Stimulated activated naive CD8-positive, alpha-beta T cell treated with anti-CD3 and anti-CD28 coated beads, Interleukin-15, Interleukin-2, amounts not matched to agents 100 ng/mL and 50 ng/mL, for 24 hours (primary cell): ENCODE measurements around the gene MYMX.

Experiments
- H3K27ac Mint-ChIP-seq: one replicate; pipeline ENCODE4 v1.8.0; 2021; ENCODE audit warnings: mild to moderate bottlenecking, mixed read lengths
- H3K27me3 Mint-ChIP-seq: one replicate; pipeline ENCODE4 v1.8.0; 2021; ENCODE audit warnings: mixed read lengths
- H3K36me3 Mint-ChIP-seq: one replicate; pipeline ENCODE4 v1.8.0; 2021; ENCODE audit warnings: low read depth, mixed read lengths
- H3K4me1 Mint-ChIP-seq: one replicate; pipeline ENCODE4 v1.8.0; 2021; ENCODE audit warnings: low read depth, mixed read lengths
- H3K4me3 Mint-ChIP-seq: one replicate; pipeline ENCODE4 v1.8.0; 2021; ENCODE audit warnings: mild to moderate bottlenecking, mixed read lengths
- H3K9me3 Mint-ChIP-seq: one replicate; pipeline ENCODE4 v1.8.0; 2021; ENCODE audit warnings: mixed read lengths

The MYMX gene

DNA sequence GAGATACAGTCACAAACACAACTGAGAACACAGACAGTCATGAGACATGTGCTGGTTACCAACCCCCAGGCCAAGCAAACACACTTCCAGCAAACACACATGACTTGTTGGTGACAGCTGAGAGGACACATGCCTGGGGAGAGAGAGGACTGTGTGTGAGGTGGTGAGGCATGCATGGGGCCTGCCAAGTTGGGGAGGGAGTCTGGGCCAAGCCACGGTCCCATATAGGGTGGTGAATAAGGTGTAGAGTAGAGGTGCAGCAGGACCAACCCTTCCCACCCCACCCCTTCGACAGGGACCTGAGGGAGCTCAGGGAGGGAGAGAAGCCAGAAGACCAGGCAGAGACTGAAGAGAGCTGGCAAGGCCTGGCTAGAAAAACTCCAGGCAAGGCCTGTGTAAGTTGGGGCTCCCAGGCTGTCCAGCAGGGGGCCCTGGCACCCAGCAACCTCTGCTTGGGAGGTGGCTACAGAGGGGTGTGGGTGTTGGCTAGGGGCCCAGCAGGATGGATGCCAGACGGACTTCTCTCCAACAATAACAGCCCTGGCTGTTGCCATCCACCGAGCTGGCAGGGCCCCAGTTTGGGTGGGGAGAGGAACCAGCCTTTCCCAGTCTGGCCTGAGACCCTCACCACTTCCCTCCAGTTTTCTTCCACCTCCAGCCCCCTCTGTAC is 4.7 kb downstream of the MYMX start:
- no peaks in the 10 kb centered on the region for H3K27me3 Mint-ChIP-seq
- H3K9me3 Mint-ChIP-seq = no peaks in the 10 kb centered on the region
- H3K36me3 Mint-ChIP-seq = peaks cover 11% of the 10 kb centered on the region
- no peak overlapping the region for H3K4me3 Mint-ChIP-seq
- peaks cover 55% of the 10 kb centered on the region for H3K4me1 Mint-ChIP-seq
- peak overlapping the region; percentile 46 for H3K27ac Mint-ChIP-seq

DNA sequence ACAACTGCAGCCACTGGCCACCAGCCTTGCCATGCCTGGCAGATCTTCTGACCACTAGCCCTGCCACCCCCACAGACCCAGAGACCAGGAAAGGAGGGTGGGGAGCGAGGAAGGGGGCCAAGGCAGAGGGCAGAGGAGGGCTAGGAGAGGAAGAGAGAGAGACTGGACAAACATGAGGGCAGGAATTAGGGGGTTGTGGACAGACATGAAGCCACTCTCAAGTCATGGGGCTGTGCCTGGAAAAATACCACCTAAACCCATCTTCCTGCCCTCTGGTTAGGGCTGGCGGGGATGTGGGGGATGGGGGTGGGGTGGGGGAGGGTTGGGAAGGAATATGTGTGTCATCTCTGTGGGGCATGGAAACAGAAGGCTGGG is 5.2 kb downstream of the MYMX start:
- H3K27me3 Mint-ChIP-seq = no peaks in the 10 kb centered on the region
- no peaks in the 10 kb centered on the region for H3K9me3 Mint-ChIP-seq
- peaks cover 55% of the 10 kb centered on the region for H3K4me1 Mint-ChIP-seq
- peaks cover 11% of the 10 kb centered on the region for H3K36me3 Mint-ChIP-seq
- peak overlapping the region; percentile 40 for H3K27ac Mint-ChIP-seq
- no peak overlapping the region for H3K4me3 Mint-ChIP-seq

DNA sequence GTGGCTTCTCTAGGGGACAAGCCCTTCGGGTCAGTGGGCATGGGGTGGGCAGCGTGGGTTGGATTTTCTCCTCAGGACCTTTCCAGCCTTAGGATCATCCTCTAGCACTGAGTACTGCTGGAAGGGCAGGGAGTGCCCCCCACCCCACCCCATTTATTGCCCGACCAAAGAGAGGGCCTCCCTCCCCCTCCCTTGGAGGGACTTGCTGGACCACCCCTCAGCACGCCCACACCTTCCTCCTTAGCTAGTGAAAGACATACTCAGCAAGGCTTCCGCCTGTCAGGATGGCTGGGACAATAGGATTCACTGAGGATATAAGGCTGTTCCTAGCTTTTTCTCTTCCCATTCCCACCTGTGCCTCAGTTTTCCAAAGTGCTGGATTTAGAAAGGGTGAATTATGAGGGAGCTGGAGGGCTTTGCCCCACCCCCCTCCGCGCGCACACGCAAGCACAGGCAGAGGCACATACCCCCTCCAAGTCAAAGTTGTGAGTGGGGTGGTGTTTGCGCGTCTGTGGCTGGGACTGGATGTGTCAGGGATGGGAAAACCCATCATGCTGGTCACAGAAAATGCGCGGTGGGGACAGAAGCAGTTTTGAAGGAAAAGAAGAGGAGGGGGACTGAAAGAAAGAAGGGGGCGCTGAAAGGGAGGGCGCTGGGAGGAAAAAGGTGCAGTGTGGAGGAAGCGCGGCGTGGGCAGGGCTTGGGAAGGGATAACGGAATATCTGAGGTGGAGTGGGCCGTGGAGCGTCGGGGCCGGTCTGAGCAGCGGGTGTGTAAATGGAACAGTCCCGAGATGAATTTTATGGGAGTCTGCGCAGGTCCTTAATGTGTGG is 6.0 kb downstream of the MYMX start:
- Mint-ChIP-seq H3K27ac (peak overlapping the region; percentile 94), H3K27me3 (no peaks in the 10 kb centered on the region), H3K9me3 (no peaks in the 10 kb centered on the region), H3K36me3 (peaks cover 14% of the 10 kb centered on the region), H3K4me1 (peaks cover 55% of the 10 kb centered on the region), H3K4me3 (peak overlapping the region; percentile 92)

DNA sequence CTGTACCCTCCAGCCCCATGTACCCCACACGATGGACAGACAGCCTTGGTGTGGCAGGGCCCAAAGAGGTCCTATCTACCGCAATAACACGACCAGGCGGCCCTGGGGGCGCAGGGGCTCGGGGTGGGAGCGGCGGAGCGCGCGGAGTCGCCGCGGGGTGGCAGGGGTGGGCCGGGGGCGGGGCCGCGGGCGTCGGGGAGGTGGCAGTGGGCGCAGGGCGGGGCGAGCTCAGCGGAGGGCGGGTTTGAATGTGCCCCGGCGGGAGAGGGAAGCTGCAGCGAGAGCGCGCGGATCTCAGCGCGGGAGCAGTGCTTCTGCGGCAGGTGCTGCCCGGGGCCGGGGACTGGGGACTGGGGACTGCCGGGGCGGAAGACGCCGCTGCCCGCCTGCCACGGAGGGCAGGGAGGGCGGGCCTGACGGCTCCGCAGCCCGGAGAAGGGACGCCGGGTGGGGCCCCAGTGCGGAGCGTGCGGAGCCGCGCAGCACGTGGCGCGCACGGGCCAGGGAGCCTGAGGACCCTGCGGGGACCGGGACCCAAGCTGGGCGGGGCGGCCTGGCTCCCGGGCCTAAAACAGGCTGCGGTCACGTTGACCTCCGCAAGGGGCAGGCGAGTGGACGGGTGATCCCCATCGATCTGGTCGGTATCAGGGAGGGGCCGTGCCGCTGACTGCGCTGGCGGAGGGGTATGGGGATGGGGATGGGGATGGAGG is 6.7 kb downstream of the MYMX start, which contains the start of gene SLC29A1:
Gene SLC29A1, plus strand, starts transcription at position 277 of the 710 bp plus-strand sequence. CDS start 3,719 bp downstream, outside the sequence.
- Mint-ChIP-seq H3K9me3 (no peaks in the 10 kb centered on the region), H3K36me3 (peaks cover 21% of the 10 kb centered on the region), H3K27ac (peak within 1 kb of the TSS; percentile 94), H3K27me3 (no peaks in the 10 kb centered on the region), H3K4me3 (peak within 1 kb of the TSS; percentile 92), H3K4me1 (peaks cover 50% of the 10 kb centered on the region)

DNA sequence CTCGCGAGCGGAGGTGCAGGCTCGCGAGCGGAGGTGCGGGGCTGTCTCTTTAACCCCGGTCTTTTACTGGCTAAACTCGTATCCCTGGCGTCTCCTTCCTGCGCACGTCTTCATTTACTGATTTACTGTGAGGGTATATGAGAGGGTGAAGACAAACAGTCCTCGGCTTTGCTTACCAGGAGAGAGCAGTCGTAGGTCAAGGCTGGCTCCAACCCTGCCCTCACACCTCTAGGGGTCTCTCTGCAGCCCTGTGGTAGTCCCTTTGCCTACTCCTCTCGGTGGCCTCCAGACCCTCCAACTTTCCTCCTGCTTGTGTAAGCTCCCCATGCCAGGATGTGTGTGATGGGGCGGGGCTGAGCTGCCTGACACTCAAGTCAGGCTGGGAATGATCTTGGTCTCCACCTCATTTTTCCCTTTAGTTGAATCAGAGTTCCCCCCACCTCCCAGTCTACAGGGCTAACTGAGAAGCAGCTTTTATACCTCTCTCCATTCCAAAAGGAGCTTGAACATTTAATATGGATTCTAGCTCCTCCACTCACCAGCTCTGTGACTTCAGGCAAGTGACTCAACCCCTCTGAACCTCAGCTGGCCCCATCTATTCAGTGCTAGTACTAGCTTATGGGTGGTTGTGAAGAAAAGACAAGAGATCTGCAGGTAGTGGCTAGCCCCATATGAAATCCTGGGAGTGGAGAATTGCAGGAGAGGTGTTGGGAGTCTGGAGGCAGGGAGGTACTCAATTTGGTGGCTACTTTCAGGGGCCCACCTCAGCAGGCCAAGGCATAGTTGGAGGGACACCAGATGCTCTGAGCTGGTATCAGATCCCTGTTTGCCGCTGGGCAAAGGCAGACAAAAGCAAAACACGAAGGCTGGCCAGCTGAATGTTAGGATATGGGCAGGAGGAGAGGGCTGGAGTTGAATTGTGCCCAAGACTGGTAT is 7.6 kb downstream of the MYMX start:
- peak overlapping the region; percentile 86 for H3K27ac Mint-ChIP-seq
- peaks cover 44% of the 10 kb centered on the region for H3K4me1 Mint-ChIP-seq
- peak overlapping the region; percentile 92 for H3K4me3 Mint-ChIP-seq
- no peaks in the 10 kb centered on the region for H3K27me3 Mint-ChIP-seq
- H3K36me3 Mint-ChIP-seq = peaks cover 27% of the 10 kb centered on the region
- no peaks in the 10 kb centered on the region for H3K9me3 Mint-ChIP-seq

DNA sequence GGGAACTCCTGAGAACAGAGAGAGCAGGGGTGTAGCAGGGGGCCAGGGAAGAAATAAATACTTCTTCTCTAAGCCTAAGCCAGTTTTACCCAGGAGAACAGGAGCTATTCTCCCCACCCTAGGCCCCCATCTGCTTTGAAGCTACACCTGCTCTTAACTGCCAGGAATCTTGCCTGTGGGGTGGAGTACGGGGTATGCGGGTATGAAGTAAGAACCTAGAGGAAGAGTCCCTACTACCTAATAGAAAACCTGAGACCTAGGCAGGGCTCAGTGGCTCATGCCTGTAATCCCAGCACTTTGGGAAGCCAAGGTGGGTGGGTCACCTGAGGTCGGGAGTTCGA is 8.2 kb downstream of the MYMX start:
- no peaks in the 10 kb centered on the region for H3K27me3 Mint-ChIP-seq
- H3K4me3 Mint-ChIP-seq = peak overlapping the region; percentile 92
- H3K4me1 Mint-ChIP-seq = peaks cover 38% of the 10 kb centered on the region
- H3K9me3 Mint-ChIP-seq = no peaks in the 10 kb centered on the region
- peak overlapping the region; percentile 86 for H3K27ac Mint-ChIP-seq
- H3K36me3 Mint-ChIP-seq = peaks cover 34% of the 10 kb centered on the region

DNA sequence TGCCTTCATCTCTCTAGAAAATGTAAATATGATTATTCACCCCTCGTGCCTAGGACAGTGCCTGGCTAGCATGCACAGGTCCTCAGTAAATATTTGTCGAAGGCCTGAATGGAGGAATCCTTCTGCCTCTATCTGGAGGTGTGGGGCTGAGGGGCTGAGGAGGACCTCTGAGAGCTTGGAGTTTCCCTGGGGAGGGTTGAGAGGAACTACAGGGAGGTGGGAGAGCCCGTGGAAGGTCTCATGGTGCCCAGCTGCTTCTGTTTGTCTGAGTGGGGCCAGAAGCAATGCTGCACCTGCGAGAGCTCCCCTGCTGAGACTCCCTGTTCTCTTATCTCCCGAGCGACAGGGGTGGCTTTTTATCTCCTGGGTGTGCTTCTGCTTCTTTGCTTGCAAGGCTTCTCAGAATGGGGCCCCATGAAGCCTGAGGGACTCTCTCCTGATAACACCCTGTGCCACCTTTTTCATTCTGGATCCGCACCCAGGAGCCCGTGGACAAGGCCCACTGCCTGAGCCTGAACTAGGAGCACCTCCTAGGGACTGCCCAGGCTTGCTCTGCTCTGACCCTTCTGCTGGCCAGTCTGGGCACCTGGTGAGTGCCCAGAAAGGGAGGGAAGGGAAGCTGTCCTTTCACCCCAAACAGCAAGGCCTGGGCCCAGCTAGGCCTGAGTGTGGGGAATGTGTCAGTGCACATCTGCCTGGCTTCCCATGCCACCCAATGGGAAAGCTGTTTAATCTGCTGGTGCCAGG is 9.0 kb downstream of the MYMX start:
- Mint-ChIP-seq H3K36me3 (peaks cover 36% of the 10 kb centered on the region), H3K4me3 (peak overlapping the region; percentile 72), H3K27ac (no peak overlapping the region), H3K4me1 (peaks cover 36% of the 10 kb centered on the region), H3K27me3 (no peaks in the 10 kb centered on the region), H3K9me3 (no peaks in the 10 kb centered on the region)

DNA sequence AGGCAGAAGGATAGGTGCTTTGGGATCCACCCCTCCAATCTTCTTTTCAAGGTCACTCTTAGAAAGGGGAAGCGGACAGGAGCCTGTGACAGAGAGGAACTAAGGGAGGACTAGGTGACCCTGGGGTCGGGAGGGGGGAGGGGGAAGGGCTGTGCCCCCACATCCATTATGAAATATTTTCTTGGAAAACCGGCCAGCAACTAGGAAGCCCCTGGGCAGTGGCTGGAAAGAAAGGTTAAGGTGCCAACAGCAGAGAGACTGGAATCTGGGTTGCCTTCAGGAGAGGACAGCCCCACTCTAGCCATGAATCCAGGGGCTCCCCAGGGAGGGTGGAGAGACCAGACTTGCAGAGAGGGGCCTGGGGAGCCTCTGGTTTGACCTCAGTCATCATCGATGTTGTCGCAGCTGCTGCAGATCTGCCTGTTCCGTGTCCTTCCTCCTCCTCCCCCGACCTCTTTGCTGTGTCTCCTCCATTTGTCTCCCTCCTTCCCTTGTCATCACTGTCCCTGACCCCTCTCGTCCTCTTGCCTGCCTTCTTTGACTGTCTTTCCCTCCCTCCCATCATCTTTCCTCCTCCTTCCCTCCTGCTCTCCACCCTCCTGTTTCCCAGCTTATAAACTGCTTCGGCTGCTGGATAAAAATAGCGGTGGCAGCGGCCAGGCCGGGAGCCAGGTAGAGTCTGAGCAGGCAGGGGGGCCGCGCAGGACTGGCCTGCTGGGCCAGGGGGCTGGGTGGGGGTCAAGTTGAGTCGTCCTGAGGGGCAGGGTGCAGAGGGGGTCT is 9.8 kb downstream of the MYMX start:
- Mint-ChIP-seq H3K27me3 (no peaks in the 10 kb centered on the region), H3K4me1 (peaks cover 29% of the 10 kb centered on the region), H3K9me3 (no peaks in the 10 kb centered on the region), H3K27ac (no peak overlapping the region), H3K36me3 (peaks cover 41% of the 10 kb centered on the region), H3K4me3 (no peak overlapping the region)

DNA sequence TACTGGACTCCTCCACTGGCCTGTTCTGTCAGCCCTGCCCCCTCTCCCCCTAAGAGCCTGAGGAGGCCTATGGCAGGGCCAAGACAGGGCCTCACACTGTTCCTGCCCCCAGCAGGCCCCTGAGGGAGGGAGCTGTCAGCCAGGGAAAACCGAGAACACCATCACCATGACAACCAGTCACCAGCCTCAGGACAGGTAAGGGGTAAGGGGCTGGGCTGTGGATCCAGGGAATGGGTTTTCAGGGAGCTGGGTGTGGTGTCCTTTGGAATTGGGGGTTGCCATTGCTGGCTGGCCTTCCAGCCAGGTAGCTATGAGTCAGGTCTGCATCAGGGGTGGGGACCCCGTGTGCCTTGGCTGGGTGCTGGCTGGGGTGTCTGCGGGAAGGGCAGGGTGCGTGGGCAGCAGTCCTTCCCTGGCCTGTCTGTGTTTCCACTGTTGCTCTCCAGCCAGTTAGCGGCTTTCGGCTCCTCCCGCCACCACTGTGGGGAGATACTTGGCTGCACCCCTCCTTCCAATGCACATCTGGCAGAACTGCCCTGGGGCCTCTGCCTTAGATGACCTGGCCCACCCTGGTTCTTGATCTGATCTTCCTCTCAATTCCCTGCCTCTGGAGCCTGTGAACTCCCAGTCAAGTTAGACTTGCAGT is 10.5 kb downstream of the MYMX start:
- peaks cover 22% of the 10 kb centered on the region for H3K4me1 Mint-ChIP-seq
- no peak overlapping the region for H3K4me3 Mint-ChIP-seq

DNA sequence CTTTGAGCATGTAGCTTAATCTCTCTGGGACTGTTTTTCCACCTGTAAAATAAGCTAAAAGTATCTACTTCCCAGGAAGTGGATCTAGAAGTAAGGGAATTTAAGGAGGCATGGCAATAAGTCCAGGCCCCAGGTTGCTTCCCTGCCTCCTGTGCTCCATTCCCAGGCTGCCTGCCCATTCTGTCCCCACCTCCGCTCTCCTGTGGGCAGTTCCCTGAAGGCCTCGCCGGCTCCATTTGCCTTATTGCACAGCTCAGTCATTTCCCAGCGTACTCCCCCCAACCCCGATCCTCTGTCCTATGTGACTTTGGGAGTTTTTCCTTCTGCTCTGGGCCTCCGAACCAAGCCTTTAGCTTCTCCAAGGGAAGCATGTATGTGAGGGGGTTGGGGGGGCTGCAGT is 11.3 kb downstream of the MYMX start:
- no peak overlapping the region for H3K27ac Mint-ChIP-seq
- no peaks in the 10 kb centered on the region for H3K27me3 Mint-ChIP-seq
- no peaks in the 10 kb centered on the region for H3K9me3 Mint-ChIP-seq
- peaks cover 15% of the 10 kb centered on the region for H3K4me1 Mint-ChIP-seq
- no peak overlapping the region for H3K4me3 Mint-ChIP-seq
- H3K36me3 Mint-ChIP-seq = peaks cover 51% of the 10 kb centered on the region

More for the DNA sequence above, 10.5 kb downstream of the MYMX start:
- Mint-ChIP-seq H3K27me3 (no peaks in the 10 kb centered on the region), H3K36me3 (peaks cover 46% of the 10 kb centered on the region), H3K27ac (no peak overlapping the region), H3K9me3 (no peaks in the 10 kb centered on the region)

DNA sequence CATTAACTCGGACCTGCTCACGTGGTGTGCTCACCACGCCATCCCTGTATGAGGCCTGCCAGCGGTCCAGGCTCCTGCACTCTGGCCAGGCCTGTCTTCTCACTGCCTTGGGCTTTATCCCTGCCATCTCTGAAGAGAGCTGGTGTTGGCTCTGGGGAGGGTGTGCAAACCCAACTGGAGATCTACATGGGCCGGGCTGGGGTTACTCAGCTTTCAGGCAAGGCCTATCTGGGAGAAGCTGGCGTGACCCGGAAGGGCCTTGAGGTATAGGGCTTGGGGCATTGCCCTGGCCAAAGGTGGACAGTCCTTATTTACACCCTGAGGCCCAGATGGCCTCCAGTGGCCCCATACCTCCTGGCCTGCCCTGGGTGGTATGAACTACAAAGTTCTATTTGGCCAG is 11.7 kb downstream of the MYMX start:
- H3K27me3 Mint-ChIP-seq = no peaks in the 10 kb centered on the region
- H3K36me3 Mint-ChIP-seq = peaks cover 51% of the 10 kb centered on the region
- peaks cover 13% of the 10 kb centered on the region for H3K4me1 Mint-ChIP-seq
- H3K27ac Mint-ChIP-seq = no peak overlapping the region
- H3K9me3 Mint-ChIP-seq = no peaks in the 10 kb centered on the region
- no peak overlapping the region for H3K4me3 Mint-ChIP-seq

DNA sequence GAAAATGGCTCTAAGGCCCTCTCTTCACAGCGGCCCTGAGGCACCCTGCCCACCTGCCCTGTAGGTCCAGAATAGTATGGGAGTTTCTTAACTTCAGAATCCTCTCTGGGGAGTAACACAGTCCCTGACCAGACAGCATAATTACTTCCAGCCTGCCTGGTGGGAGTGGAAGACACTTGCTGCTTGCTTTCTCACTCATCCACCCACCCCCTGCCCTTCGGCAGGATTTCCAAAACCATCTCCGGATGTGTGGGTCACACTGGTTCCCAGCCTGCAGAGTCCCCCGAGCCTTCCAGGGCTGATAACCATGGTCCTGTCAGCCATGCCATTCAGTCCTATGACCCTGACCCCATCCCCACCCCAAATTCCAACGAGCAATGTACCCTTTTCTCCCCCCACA is 12.1 kb downstream of the MYMX start:
- Mint-ChIP-seq H3K27ac (no peak overlapping the region), H3K4me1 (peaks cover 13% of the 10 kb centered on the region), H3K9me3 (no peaks in the 10 kb centered on the region), H3K4me3 (no peak overlapping the region), H3K27me3 (no peaks in the 10 kb centered on the region), H3K36me3 (peaks cover 51% of the 10 kb centered on the region)
